Skeletal muscle cell (primary cell): ENCODE data around the gene CACTIN.
"Not testable (repeated sequence)": the region's sequence is repeated elsewhere in the genome, so short reads cannot be mapped to it uniquely, and the experiment has no call there.

Source experiments
- DNase-seq: peaks from one replicate; pipeline ENCODE4 v3.0.0-alpha.2; 2010; ENCODE audit warnings: low read depth
- H3K4me3 ChIP-seq: 2 replicates; pipeline ENCODE4 v1.5.1; 2011; ENCODE audit warnings: low read depth, mild to moderate bottlenecking, control low read depth, low read length, moderate library complexity

The CACTIN gene

DNA sequence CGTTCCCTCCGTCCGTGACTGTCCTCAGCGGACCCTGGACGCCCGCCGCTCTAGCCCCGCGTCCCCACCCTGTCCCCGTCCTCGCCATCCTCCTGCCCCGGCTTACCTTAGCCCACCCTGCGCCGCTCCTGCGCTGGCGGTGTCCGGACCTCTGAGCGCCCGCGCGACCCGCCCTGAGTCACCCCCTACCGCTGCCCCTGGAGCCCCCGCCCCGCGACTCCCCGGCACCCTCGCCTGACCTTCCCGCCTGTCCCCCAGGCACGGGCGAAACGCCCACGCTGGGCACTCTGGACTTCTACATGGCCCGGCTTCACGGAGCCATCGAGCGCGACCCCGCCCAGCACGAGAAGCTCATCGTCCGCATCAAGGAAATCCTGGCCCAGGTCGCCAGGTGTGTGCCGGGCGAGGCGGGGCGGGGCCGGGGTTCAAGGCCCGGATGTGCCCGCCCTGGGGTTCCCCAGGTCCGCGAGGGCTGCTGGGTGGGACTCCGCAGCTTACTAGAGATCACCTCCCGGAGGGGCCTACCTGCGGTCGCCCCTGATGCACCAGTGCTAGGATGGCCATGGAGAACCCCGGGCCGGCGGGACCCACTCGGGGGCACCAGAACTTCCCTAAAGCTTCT is 48.8 kb downstream of the CACTIN start:
- DNase-seq = no peak
- H3K4me3 ChIP-seq = no peak overlapping the region

DNA sequence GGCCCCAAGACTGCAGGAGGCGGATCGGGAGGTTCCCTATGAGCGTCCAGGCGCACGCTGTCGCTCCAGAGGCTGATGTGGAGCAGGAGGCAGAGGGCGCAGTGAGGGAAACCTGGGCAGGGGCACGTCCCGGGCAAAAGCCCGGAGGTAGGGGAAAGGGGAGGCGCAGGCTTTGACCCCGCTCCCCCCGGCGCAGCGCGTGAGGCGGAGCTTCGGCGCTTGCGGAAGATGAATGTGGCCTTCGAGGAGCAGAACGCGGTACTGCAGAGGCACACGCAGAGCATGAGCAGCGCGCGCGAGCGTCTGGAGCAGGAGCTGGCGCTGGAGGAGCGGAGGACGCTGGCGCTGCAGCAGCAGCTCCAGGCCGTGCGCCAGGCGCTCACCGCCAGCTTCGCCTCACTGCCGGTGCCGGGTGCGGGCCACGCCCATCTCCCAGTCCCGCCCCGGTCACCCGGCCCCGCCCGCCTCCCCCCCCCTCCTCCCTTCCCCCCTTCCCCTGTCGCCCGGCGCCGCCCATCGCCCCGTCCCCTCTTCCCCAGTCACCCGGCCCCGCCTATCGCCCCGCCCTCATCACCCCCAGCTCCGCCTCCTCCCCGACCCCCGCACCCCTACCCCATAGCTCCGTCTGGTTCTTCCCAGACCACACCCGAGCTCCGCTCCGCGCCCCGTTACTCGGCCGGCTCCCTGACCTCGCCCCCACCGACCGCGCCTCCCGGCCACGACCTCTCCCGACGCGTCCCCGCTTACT is 49.7 kb downstream of the CACTIN start:
- peak; percentile 35 for DNase-seq
- peak overlapping the region; percentile 34 for H3K4me3 ChIP-seq

DNA sequence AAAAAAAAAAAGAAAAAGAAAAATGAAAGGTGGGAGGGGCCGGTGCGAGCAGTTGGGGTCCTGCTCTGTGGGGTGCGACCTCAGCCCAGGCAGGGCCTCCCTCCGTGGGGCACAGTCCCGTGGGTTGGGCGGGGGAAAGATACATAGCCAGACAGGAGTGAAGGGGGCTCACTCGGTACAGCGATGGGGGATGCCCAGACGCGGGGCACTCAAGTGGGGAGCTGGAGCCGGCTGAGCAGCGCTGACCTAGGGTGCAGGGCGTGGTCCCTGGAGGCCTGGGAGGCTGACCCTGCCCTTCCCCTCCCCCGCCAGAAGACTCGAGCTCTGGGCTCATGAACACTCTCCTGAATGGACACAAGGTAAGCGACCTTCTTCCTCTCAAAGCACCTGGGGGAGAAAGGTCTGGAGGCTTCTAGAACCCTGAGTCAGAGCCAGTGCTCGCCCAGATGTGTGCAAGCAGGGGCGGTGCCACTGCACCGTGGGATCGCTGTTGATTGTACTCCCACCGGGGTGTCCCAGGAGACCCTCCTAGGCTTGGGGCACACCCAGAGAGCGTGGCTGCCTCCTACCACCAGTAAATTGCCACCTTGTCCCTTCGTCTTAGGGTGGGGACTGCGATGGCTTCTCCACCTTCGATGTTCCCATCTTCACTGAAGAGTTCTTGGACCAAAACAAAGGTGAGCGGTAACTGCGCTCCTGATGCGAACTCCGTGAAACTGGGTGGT is 50.5 kb downstream of the CACTIN start:
- H3K4me3 ChIP-seq = peak overlapping the region; percentile 34
- DNase-seq = no peak

GRCh38 chr19:3575260-3575741 is 51.3 kb downstream of the CACTIN start:
- no peak overlapping the region for H3K4me3 ChIP-seq

GRCh38 chr19:3573858-3574637 is 52.5 kb downstream of the CACTIN start:
- DNase-seq = peak; percentile 84

More at GRCh38 chr19:3575260-3575741, 51.3 kb downstream of the CACTIN start:
- DNase-seq = no peak

GRCh38 chr19:3573162-3573857 is 53.3 kb downstream of the CACTIN start:
- peak overlapping the region; percentile 94 for H3K4me3 ChIP-seq
- no peak for DNase-seq

More at GRCh38 chr19:3573858-3574637, 52.5 kb downstream of the CACTIN start:
- peak overlapping the region; percentile 94 for H3K4me3 ChIP-seq

DNA sequence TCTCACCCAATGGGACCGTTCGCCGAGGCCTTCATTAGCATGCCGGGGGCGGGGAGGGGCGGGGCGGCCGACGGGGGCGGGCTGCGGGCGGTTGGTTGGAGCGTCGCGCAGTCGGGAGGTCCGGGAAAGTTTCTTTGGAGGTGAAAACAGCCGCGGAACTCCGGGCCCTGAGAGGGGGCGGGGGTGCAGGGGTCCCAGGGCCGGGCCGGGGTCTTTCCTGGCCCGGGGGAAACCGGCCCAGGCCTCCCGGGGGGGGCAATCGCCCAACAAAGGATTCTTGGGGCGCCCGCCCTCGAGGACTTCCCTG is 53.8 kb downstream of the CACTIN start, which contains the start of gene HMG20B:
Gene HMG20B, plus strand, starts transcription at position 90 of the 307 bp plus-strand sequence. CDS start 366 bp downstream, outside the sequence.
- peak within 1 kb of the TSS; percentile 94 for H3K4me3 ChIP-seq
- DNase-seq = no peak

DNA sequence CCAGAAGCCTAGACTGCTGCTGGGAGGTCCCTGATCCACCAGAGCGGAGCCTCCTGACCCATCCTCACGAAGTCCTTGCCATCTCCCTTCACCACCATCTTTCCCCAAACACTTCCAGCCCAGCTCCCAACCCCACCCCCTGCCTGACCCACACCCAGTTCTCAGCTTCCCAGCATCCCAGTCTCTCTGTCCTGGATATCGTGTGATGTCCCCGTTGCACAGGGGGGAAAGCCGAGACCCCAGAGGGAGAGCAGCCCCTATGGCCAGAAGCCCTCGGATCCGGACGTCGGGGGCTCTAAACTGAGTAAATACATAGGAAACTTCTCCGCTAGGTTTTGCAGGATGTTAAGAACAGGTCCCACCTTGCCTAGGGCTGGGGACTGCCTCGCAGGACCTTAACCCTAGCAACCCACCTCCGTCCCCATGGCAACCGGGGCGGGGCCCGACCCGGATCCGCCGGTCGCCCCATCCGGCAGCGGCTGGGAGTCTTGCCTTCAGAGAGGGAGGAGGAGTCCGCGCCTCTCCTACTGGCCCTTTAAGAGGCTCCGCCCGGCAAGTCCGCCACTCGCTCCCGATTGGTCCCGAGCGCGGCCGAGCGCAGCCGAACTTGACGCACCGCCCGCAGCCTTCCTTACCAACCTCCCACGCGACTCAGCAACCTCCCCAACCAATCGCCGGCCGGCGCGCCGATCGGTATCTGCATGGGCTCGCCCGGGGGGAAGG is 54.3 kb downstream of the CACTIN start:
- H3K4me3 ChIP-seq = peak overlapping the region; percentile 62
- peak; percentile 99 for DNase-seq

GRCh38 chr19:3570606-3571011 is 56.0 kb downstream of the CACTIN start:
- DNase-seq = no peak
- H3K4me3 ChIP-seq = no peak overlapping the region

GRCh38 chr19:3570042-3570441 is 56.5 kb downstream of the CACTIN start:
- H3K4me3 ChIP-seq = not testable (repeated sequence)

GRCh38 chr19:3565139-3565538 is 61.5 kb downstream of the CACTIN start:
- H3K4me3 ChIP-seq = no peak overlapping the region

More at GRCh38 chr19:3570042-3570441, 56.5 kb downstream of the CACTIN start:
- DNase-seq = not testable (repeated sequence)

GRCh38 chr19:3563709-3564524 is 62.7 kb downstream of the CACTIN start:
- DNase-seq = no peak
- no peak overlapping the region for H3K4me3 ChIP-seq

More at GRCh38 chr19:3565139-3565538, 61.5 kb downstream of the CACTIN start:
- DNase-seq = no peak
